HFFc6 (cell line): ENCODE results near the gene ZNF227. TPM values are rescaled to one million over a fixed set of nuclear protein-coding genes. Genes with fewer than 3 reads are reported as not detected.
"Not testable (repeated sequence)": the region's sequence is repeated elsewhere in the genome, so short reads cannot be mapped to it uniquely, and the experiment has no call there.

Source experiments
- DNase-seq: peaks from one replicate; pipeline ENCODE4 v3.0.0-alpha.2; 2018
- H3K27ac Mint-ChIP-seq: 2 replicates; pipeline ENCODE4 v1.8.0; 2020; ENCODE audit warnings: mild to moderate bottlenecking, mixed read lengths
- H3K27me3 Mint-ChIP-seq: 2 replicates; pipeline ENCODE4 v1.8.0; 2021; ENCODE audit warnings: mild to moderate bottlenecking, moderate library complexity, mixed read lengths; ENCODE audit not compliant: insufficient read depth
- H3K36me3 Mint-ChIP-seq: 2 replicates; pipeline ENCODE4 v1.8.0; 2021; ENCODE audit warnings: low read depth, mixed read lengths
- H3K4me1 Mint-ChIP-seq: 2 replicates; pipeline ENCODE4 v1.8.0; 2020; ENCODE audit warnings: low read depth, mixed read lengths
- H3K4me3 Mint-ChIP-seq: 2 replicates; pipeline ENCODE4 v1.8.0; 2020; ENCODE audit warnings: mild to moderate bottlenecking, moderate library complexity, mixed read lengths
- H3K9me3 Mint-ChIP-seq: 2 replicates; pipeline ENCODE4 v1.8.0; 2020; ENCODE audit warnings: mild to moderate bottlenecking, mixed read lengths
- long read RNA-seq: library from polyadenylated mRNA; unstranded; transcript quantifications from one replicate; pipeline ENCODE4 v2.0.0, GENCODE V29; 2019
- total RNA-seq, 6 experiments: library from RNA; stranded (reverse); fragmentation: NEBNext Ultra II Directional; extraction: Animal tissue kit (Norgen Biotek cat#: 25700); gene quantifications; 2 replicates in 1 of 6; 3 replicates in 5 of 6; pipeline ENCODE4 v1.2.3, GENCODE V29; 2021
- TF ChIP-seq, protein P1 (sequence below): fragments of 200-600 bp; sonication (generic); IDR thresholded peaks from 2 replicates; pipeline ENCODE4 v1.5.0; 2021; ENCODE audit warnings: antibody characterized with exemption, mild to moderate bottlenecking

Gene ZNF227
- total RNA-seq, result 10 to 100 TPM; 11.6 to 13.4 (median 12.9) TPM
- long read RNA-seq, partial matches to known transcripts, result 0 of 4 reads
- long read RNA-seq, other reads (novel, unspliced or antisense), result 1 of 4 reads

DNA sequence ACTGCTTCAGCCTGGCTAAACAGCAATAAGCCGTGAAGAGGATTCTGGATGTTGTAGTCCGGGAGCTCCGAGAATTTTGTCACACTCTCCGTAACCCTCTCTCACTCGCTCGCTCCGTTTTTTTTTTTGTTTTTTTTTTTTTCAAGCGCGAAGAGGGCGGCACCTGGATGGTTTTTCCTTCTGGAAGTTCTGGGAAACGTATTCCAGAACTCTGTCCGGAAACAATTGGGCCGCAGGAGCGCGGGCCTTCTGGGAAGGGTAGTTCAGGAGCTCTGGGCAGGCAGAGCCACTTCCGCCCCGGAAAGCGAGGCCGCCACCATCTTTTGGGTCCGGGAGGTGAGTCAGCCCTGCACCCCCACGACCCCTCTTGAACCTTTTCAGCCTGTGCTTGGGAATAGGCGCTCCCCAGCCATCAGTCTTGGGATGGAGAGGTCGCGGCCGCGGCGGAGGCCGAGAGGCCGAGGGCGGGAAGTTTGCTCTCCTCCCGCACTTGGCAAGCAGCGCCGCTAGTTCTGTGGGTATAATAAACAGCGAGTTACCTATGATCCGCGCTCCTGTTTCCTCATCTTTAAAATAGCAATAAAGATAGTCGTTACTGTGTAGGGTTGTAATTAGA, at the start of gene ZNF227:
TSS of gene ZNF227 (plus strand) at position 283 of the 616 bp plus-strand sequence. CDS start 5,261 bp downstream, outside the sequence.
- peak within 1 kb of the TSS; percentile 76 for H3K27ac Mint-ChIP-seq
- no peaks in the 10 kb centered on the region for H3K27me3 Mint-ChIP-seq
- TF ChIP-seq, protein P1, sequence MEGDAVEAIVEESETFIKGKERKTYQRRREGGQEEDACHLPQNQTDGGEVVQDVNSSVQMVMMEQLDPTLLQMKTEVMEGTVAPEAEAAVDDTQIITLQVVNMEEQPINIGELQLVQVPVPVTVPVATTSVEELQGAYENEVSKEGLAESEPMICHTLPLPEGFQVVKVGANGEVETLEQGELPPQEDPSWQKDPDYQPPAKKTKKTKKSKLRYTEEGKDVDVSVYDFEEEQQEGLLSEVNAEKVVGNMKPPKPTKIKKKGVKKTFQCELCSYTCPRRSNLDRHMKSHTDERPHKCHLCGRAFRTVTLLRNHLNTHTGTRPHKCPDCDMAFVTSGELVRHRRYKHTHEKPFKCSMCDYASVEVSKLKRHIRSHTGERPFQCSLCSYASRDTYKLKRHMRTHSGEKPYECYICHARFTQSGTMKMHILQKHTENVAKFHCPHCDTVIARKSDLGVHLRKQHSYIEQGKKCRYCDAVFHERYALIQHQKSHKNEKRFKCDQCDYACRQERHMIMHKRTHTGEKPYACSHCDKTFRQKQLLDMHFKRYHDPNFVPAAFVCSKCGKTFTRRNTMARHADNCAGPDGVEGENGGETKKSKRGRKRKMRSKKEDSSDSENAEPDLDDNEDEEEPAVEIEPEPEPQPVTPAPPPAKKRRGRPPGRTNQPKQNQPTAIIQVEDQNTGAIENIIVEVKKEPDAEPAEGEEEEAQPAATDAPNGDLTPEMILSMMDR, result no peak
- H3K4me1 Mint-ChIP-seq, result peaks cover 20% of the 10 kb centered on the region
- no peaks in the 10 kb centered on the region for H3K9me3 Mint-ChIP-seq
- peak; percentile 95 for DNase-seq
- H3K4me3 Mint-ChIP-seq, result peak within 1 kb of the TSS; percentile 91
- peaks cover 27% of the 10 kb centered on the region for H3K36me3 Mint-ChIP-seq

DNA sequence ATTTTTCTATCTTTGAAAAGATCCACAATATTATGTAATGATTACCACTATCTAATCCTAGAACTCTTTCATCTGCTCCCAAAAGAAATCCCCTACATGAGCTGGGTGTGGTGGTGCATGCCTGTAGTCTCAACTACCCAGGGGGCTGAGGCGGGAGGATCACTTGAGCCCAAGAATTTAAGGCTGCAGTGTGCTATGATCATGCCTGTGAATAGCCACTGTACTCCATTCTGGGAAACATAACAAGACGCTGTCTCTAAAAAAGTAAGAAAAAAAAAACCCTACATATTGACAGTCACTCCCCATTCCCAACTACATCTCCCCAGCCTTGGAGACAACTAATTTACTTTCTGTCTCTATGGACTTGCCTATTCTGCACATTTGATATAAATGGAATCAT, 48.5 kb upstream of the ZNF227 start:
- H3K36me3 Mint-ChIP-seq, result peaks cover 27% of the 10 kb centered on the region
- DNase-seq, result no peak
- TF ChIP-seq, protein P1, result no peak
- no peak overlapping the region for H3K4me3 Mint-ChIP-seq
- no peak overlapping the region for H3K27ac Mint-ChIP-seq
- H3K9me3 Mint-ChIP-seq, result peaks cover 22% of the 10 kb centered on the region
- peaks cover 1% of the 10 kb centered on the region; the same call in 1 of the 2 replicates for H3K27me3 Mint-ChIP-seq
- peaks cover 28% of the 10 kb centered on the region for H3K4me1 Mint-ChIP-seq

DNA sequence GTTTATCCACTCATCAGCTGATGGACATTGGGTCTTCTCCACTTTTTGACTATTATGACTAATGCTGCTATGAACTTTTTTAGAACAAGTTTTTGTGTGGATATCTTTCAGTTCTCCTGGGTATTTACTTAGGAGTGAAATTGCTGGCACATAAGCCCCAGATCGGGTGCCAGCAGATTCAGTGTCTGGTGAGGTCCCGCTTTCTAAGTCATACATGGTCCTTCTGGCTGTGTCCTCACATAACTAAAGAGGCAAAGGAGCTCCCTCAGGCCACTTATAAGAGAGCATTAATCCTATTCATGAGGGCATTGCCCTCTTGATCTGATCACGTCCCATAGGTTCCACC, 48.0 kb upstream of the ZNF227 start:
- TF ChIP-seq, protein P1, result no peak
- H3K9me3 Mint-ChIP-seq, result peaks cover 20% of the 10 kb centered on the region
- H3K36me3 Mint-ChIP-seq, result peaks cover 32% of the 10 kb centered on the region
- peak overlapping the region; percentile 99 for H3K4me3 Mint-ChIP-seq
- peaks cover 1% of the 10 kb centered on the region; the same call in 1 of the 2 replicates for H3K27me3 Mint-ChIP-seq
- H3K27ac Mint-ChIP-seq, result peak overlapping the region; percentile 99
- DNase-seq, result no peak
- peaks cover 28% of the 10 kb centered on the region for H3K4me1 Mint-ChIP-seq

- TF ChIP-seq, protein P1, result no peak
- peak within 1 kb of the TSS; percentile 99 for H3K27ac Mint-ChIP-seq
- H3K4me3 Mint-ChIP-seq, result peak within 1 kb of the TSS; percentile 99
Observed at GRCh38 chr19:44164673-44165512, 47.4 kb upstream of the ZNF227 start, which contains the start of gene ZNF226. TSS of gene ZNF226 (plus strand) at chr19:44165100. CDS start at chr19:44170081, 4,981 bp downstream.

GRCh38 chr19:44170660-44171059, 41.7 kb upstream of the ZNF227 start:
- Mint-ChIP-seq H3K9me3 (peaks cover 27% of the 10 kb centered on the region), H3K36me3 (peaks cover 84% of the 10 kb centered on the region), H3K4me1 (peaks cover 16% of the 10 kb centered on the region)
- H3K4me3 Mint-ChIP-seq, H3K27ac Mint-ChIP-seq, H3K27me3 Mint-ChIP-seq, DNase-seq: not testable (repeated sequence)

More at GRCh38 chr19:44164673-44165512, 47.4 kb upstream of the ZNF227 start, which contains the start of gene ZNF226:
- H3K36me3 Mint-ChIP-seq, result peaks cover 38% of the 10 kb centered on the region
- peaks cover 28% of the 10 kb centered on the region for H3K4me1 Mint-ChIP-seq
- peaks cover 1% of the 10 kb centered on the region; the same call in 1 of the 2 replicates for H3K27me3 Mint-ChIP-seq
- peaks cover 16% of the 10 kb centered on the region for H3K9me3 Mint-ChIP-seq
- DNase-seq, result peak; percentile 98
